Stimulated activated CD8-positive, alpha-beta memory T cell treated with anti-CD3 and anti-CD28 coated beads, Interleukin-7, amount 100 ng/mL, for 4 hours (primary cell): ENCODE measurements around the gene CHCHD6.

Experiments used
- DNase-seq, 2 donors: peaks; one replicate each; pipeline ENCODE4 v3.0.0-alpha.2; 2020; ENCODE audit warnings: low read depth in 2 of 2

The CHCHD6 gene

GRCh38 chr3:126977821-126978220 is 273.8 kb downstream of the CHCHD6 start:
- DNase-seq: no peak

DNA sequence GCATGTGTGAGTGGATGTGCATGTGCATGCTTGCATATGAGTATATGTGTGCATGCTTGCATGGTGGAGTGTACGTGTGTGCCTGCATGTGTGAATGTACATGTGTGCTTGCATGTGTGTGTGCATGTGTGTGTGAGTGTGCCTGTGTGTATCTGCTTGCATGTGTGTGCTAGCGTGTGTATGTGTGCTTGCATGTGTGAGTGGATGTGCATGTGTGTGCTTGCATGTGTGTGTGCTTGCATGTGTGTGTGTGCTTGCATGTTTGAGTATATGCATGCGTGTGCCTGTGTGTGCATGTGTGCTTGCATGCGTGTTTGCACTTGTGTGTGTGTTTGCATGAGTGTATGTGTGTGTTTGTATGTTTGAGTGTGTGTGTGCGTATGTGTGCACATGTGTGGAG is 274.3 kb downstream of the CHCHD6 start:
- DNase-seq: no peak

DNA sequence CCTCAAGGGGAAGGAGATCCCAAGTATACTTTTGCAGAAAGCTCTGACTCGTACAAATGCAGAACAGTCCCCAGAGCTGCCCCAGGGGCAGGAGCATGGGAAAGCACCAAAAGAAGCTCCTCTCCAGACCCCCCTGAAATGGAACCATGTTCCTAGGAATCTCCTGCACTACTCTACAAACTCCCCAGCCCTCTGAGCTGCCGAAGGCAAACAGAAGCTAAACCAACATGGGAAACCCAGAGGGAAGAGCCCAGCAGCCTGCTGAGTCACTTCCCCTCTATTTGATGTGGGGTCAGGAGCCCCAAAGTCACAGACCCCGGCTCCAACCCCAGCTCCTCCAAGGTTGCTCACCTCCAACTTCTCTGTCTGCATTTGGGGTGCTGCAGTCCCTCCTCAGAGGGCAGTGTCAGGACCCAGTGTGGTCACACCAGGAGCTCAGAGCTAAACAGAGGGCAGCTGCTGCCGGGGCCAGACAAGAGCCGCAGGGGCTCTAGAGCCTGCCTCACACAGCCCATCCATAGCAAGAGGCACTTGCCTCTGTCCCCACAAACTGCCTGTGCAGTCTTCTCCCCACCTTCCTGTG is 275.1 kb downstream of the CHCHD6 start:
- no peak for DNase-seq

- no peak for DNase-seq
Measured at GRCh38 chr3:126980266-126980811, 276.3 kb downstream of the CHCHD6 start.

DNA sequence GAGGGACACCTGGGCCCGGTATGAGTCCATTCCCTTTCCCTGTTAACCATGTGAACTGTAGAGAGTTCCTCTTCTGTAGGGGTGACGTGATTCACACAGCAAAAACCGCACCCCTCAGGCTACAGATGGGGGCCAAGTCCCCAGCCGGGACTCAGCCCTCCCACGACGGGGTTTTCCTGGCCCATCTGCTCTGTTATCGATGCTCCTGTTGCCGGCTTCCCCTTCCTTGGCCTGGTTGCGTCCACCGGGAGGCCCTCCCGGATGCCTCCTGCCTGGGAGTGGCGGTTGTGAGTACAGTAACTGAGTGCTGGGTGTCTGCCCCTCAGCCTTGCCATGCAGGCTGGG is 278.1 kb downstream of the CHCHD6 start:
- peak; percentile 60 to 69 for DNase-seq

DNA sequence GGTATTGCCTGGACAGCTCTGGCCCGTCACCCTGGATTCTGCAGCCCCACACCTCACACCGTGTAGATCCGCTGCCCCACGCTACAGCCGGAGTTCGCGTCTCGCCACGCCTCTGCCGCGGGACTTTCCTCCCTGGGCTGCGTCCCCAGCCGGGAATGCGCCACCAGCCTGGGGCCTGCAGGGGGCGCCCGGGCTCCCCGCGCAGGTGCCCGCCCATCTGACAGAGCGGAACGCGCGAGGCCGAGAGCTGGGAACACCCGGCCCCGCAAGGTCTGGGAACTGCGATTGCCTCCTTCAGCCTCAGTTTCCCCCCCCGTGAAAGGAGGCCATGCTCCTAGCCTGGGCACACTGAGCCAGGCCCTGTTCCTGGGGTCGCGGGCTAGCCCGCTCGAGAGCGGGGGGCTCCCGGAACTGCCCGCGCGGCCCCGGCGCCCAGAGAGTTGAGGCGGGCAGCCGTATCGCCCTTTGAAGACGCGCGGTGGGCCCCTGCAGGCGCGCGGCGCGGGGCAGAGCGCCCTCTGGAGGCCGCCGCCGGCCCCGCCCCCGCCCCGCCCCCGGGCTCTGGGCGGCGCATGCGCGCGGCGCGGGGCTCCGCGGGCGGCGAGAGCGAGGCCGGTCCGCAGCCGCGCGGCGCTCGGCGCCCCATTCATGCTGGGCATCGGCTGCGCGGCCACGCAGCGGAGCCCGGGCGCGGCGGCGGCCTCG is 278.6 kb downstream of the CHCHD6 start, which contains the start of gene PLXNA1:
TSS of gene PLXNA1 (plus strand) at position 645 of the 705 bp plus-strand sequence. CDS start 5,479 bp downstream, outside the sequence.
- DNase-seq: peak; percentile 73 to 81

GRCh38 chr3:126983276-126983652 is 279.2 kb downstream of the CHCHD6 start:
- DNase-seq: no peak

- peak; percentile 6 to 32 for DNase-seq
Measured at GRCh38 chr3:126983653-126984390, 279.8 kb downstream of the CHCHD6 start.

DNA sequence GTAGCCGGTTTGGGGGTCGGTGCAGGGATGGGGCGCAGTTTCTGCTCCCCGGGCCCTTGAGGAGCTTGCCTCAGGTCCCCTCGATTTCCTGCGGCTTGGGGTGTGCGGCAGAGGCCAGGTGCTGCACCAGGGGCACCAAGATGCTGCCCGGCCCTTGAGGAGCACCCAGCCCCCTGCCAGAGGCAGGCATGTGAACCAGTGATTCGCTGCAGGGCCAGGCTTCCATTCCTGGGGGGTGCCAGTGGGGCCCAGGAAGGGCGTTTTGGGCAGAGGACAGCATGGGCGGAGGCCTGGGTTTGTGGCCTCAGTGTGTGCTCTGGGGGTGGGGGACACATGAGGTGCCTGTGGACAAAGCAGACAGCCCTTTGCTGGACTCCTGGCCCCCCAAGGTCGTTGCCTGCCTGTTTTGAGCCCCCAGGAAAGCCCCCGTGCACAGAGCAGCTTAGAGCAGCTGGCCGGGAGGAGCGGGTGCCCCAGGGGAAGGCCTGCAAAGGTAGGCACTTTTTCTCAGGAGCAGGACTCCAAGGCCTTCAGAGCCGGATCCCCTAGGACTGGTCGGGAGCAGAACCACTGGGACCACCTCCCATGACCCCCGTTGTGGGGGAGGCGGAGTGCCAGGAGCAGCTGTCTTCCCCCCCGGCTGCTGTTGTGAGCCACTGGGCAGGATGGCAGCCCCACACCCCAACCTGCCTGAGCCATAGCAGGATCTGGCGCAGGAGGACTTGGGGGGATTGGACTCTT is 280.5 kb downstream of the CHCHD6 start:
- DNase-seq: no peak

GRCh38 chr3:126985132-126985985 is 281.3 kb downstream of the CHCHD6 start:
- no peak for DNase-seq

- DNase-seq: no peak
Measured at GRCh38 chr3:126986001-126986400, 282.0 kb downstream of the CHCHD6 start.

DNA sequence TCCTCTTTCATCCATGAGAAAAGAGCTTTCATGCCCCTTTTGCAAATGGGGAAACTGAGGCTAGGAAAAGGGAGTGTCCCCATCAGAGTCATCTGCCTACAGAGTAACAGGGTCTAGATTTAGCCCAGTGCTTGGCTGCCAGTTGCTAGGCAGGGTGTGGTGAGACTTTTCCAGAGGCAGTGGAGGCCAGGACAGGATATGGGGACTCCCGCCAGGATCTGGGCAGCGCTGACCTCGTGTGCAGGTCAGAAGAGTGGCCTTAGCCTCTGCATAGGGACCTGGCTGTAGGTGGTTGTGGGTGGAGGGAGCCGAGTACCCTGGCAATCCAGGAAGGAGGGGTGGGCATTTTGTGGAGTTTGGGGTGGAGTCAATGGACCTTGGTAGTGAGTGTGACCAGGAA is 283.1 kb downstream of the CHCHD6 start:
- no peak for DNase-seq

- DNase-seq: no peak
Measured at GRCh38 chr3:126987596-126987995, 283.6 kb downstream of the CHCHD6 start.

DNA sequence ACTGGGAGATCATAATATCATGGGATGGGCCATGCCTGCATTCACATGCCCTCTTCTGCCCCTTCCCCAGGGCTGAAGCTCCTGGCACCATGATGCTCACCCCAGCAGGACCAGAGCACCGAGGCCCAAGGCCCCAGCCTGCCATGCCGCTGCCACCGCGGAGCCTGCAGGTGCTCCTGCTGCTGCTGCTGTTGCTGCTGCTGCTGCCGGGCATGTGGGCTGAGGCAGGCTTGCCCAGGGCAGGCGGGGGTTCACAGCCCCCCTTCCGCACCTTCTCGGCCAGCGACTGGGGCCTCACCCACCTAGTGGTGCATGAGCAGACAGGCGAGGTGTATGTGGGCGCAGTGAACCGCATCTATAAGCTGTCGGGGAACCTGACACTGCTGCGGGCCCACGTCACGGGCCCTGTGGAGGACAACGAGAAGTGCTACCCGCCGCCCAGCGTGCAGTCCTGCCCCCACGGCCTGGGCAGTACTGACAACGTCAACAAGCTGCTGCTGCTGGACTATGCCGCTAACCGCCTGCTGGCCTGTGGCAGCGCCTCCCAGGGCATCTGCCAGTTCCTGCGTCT is 284.5 kb downstream of the CHCHD6 start:
- DNase-seq: no peak

GRCh38 chr3:126989316-126990023 is 285.4 kb downstream of the CHCHD6 start:
- no peak for DNase-seq

GRCh38 chr3:126990024-126990700 is 286.1 kb downstream of the CHCHD6 start:
- no peak for DNase-seq

GRCh38 chr3:126990890-126991289 is 286.9 kb downstream of the CHCHD6 start:
- DNase-seq: no peak

DNA sequence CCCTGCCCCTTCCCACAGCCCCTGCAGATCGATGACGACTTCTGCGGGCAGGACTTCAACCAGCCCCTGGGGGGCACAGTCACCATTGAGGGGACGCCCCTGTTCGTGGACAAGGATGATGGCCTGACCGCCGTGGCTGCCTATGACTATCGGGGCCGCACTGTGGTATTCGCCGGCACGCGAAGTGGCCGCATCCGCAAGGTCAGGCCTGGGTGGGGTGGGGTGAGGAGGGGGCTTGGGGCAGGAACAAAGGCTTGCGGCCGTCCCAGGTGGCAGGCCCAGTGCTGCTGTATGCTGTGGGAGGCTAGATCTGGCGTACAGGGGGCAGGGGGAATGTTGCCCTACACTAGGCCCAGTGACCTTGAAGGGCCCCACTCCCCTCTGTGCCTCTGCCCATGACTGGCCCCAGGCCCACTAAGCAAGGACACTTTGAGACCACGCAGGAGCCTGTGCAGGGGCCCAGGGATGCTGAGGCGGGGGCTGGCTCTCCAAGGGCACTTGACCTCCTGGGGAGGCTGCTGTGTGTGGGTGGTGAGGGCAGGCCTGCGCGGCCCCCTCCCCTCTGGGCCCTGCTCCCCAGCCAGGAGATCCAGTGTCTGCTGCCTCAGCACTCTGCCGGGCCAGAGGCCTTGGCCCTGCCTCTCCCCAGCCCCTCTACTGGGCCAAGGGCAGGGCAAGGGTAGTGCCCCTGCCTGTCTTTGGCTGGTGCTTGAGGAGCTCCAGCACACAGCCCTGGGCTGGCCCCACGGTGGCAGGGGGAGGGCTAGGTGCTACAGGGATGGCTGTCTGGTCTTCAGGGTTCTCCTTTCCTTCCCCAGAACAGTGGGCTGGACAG is 287.5 kb downstream of the CHCHD6 start:
- no peak for DNase-seq

- no peak for DNase-seq
Measured at GRCh38 chr3:126992216-126992615, 288.2 kb downstream of the CHCHD6 start.
